Liver (tissue), 9 donors: ENCODE results near the gene ROBO2. TPM values are rescaled to one million over a fixed set of nuclear protein-coding genes. Genes with fewer than 3 reads are reported as not detected.

ENCODE experiments used
- DNase-seq: peaks from one replicate; pipeline ENCODE4 v3.0.0-alpha.2; 2017; ENCODE audit warnings: low spot score
- H3K27ac ChIP-seq, 2 donors: one replicate each; pipeline ENCODE4 v1.7.0; 2013; ENCODE audit warnings: inconsistent platforms in 2 of 2, low read length in 2 of 2, control low read depth in 1 of 2, low read depth in 1 of 2, mild to moderate bottlenecking in 1 of 2
- H3K27me3 ChIP-seq, 4 donors: one replicate each; pipeline versions ENCODE4 v1.6.1 to v1.7.0; 2013; ENCODE audit warnings: low read length in 3 of 4, inconsistent platforms in 1 of 4, mild to moderate bottlenecking in 1 of 4, moderate library complexity in 1 of 4; ENCODE audit not compliant: control insufficient read depth in 4 of 4, insufficient read depth in 4 of 4
- H3K36me3 ChIP-seq, 4 donors: one replicate each; pipeline versions ENCODE4 v1.6.1 to v1.7.0; 2013; ENCODE audit warnings: low read length in 3 of 4, mild to moderate bottlenecking in 3 of 4, low read depth in 1 of 4, moderate library complexity in 1 of 4; ENCODE audit not compliant: control insufficient read depth in 4 of 4, insufficient read depth in 3 of 4
- H3K4me1 ChIP-seq, 4 donors: one replicate each; pipeline versions ENCODE4 v1.6.1 to v1.7.0; 2013; ENCODE audit warnings: low read length in 3 of 4, mild to moderate bottlenecking in 3 of 4, moderate library complexity in 1 of 4; ENCODE audit not compliant: control insufficient read depth in 4 of 4, insufficient read depth in 4 of 4
- H3K4me3 ChIP-seq, 3 donors: one replicate each; pipeline versions ENCODE4 v1.6.1 to v1.7.0; 2013; ENCODE audit warnings: low read length in 3 of 3, control low read depth in 1 of 3, low read depth in 1 of 3, mild to moderate bottlenecking in 1 of 3
- H3K9ac ChIP-seq, 2 donors: one replicate each; pipeline ENCODE4 v1.7.0; 2013; ENCODE audit warnings: low read length in 2 of 2, mild to moderate bottlenecking in 2 of 2, moderate library complexity in 2 of 2, control low read depth in 1 of 2, low read depth in 1 of 2
- H3K9me3 ChIP-seq, 4 donors: one replicate each; pipeline versions ENCODE4 v1.6.1 to v1.7.0; 2013; ENCODE audit warnings: low read length in 3 of 4; ENCODE audit not compliant: control insufficient read depth in 4 of 4
- EGR1 ChIP-seq, 2 donors: IDR thresholded peaks; 2 replicates each; pipeline ENCODE4 v1.6.1; 2016 to 2018; ENCODE audit warnings: antibody characterized with exemption in 2 of 2, low read depth in 2 of 2
- FOXA1 ChIP-seq: IDR thresholded peaks from 2 replicates; pipeline ENCODE4 v1.6.1; 2016; ENCODE audit warnings: antibody characterized with exemption
- FOXA2 ChIP-seq: IDR thresholded peaks from 2 replicates; pipeline ENCODE4 v1.6.1; 2016; ENCODE audit warnings: antibody characterized with exemption
- GABPA ChIP-seq, 2 donors: IDR thresholded peaks in 1 of 2; conservative IDR thresholded peaks in 1 of 2; 2 replicates each; pipeline ENCODE4 v1.6.1; 2016; ENCODE audit warnings: antibody characterized with exemption in 2 of 2, mild to moderate bottlenecking in 1 of 2, moderate library complexity in 1 of 2
- HNF4A ChIP-seq, 2 donors: conservative IDR thresholded peaks; 2 replicates each; pipeline ENCODE4 v1.6.1; 2016; ENCODE audit warnings: antibody characterized with exemption in 2 of 2, mild to moderate bottlenecking in 2 of 2
- HNF4G ChIP-seq: IDR thresholded peaks from 2 replicates; pipeline ENCODE4 v1.6.1; 2016; ENCODE audit warnings: antibody characterized with exemption
- JUND ChIP-seq, 2 donors: IDR thresholded peaks; 2 replicates each; pipeline ENCODE4 v1.6.1; 2016; ENCODE audit warnings: antibody characterized with exemption in 2 of 2
- MAX ChIP-seq: IDR thresholded peaks from 2 replicates; pipeline ENCODE4 v1.6.1; 2016; ENCODE audit warnings: antibody characterized with exemption
- NR2F2 ChIP-seq: IDR thresholded peaks from 2 replicates; pipeline ENCODE4 v1.6.1; 2016; ENCODE audit warnings: antibody characterized with exemption
- RAD21 ChIP-seq, 2 donors: IDR thresholded peaks; 2 replicates each; pipeline ENCODE4 v1.6.1; 2016; ENCODE audit warnings: antibody characterized with exemption in 2 of 2, mild to moderate bottlenecking in 2 of 2
- RXRA ChIP-seq, 2 donors: IDR thresholded peaks; 2 replicates each; pipeline ENCODE4 v1.6.1; 2017 to 2018; ENCODE audit warnings: antibody characterized with exemption in 2 of 2, mild to moderate bottlenecking in 1 of 2
- SP1 ChIP-seq: IDR thresholded peaks from 2 replicates; pipeline ENCODE4 v1.6.1; 2018; ENCODE audit warnings: antibody characterized with exemption, mild to moderate bottlenecking
- TAF1 ChIP-seq: conservative IDR thresholded peaks from 2 replicates; pipeline ENCODE4 v1.6.1; 2016; ENCODE audit warnings: antibody characterized with exemption, mild to moderate bottlenecking
- YY1 ChIP-seq: IDR thresholded peaks from 2 replicates; pipeline ENCODE4 v1.6.1; 2016; ENCODE audit warnings: antibody characterized with exemption, mild to moderate bottlenecking
- WGBS: extraction: QIAGEN DNeasy Blood & Tissue Kit; methylation state at CpG from one replicate; pipeline ENCODE4 v1.1.7; 2013; 5-methylcytosine and 5-hydroxymethylcytosine counted together
- polyA plus RNA-seq, 2 donors: library from polyadenylated mRNA; stranded (reverse) in 1 of 2; unstranded in 1 of 2; fragments of 200-250 nt in 1 of 2; fragments of >200 nt in 1 of 2; fragmentation: Nextera tagmentation in 1 of 2; extraction: Ambion mirVana in 1 of 2; gene quantifications; one replicate each; pipeline versions ENCODE4 v1.2.1 to v1.2.3, GENCODE V29; 2013 to 2015
- total RNA-seq, 2 donors: library from RNA; depleted of rRNA; stranded (reverse); fragments of >200 nt; gene quantifications; one replicate each; pipeline ENCODE4 v1.2.3, GENCODE V29; 2014
- TF ChIP-seq, protein P1 (sequence below): IDR thresholded peaks from 2 replicates; pipeline ENCODE4 v1.6.1; 2016; ENCODE audit warnings: antibody characterized with exemption
- TF ChIP-seq, protein P2 (sequence below): IDR thresholded peaks from 2 replicates; pipeline ENCODE4 v1.6.1; 2016; ENCODE audit warnings: antibody characterized with exemption
- TF ChIP-seq, protein P3 (sequence below): fragments of 150-350 bp; IDR thresholded peaks from 2 replicates; pipeline ENCODE4 v1.5.1; 2017; ENCODE audit warnings: improper control_type of control experiment, low read depth, low read length; ENCODE audit not compliant: missing input control
- TF ChIP-seq, protein P4 (sequence below): IDR thresholded peaks from 2 replicates; pipeline ENCODE4 v1.6.1; 2016; ENCODE audit warnings: antibody characterized with exemption, mild to moderate bottlenecking
- donor health status: healthy.
- donor health status: healthy.
- donor health status: healthy.
- donor health status: healthy.
- donor health status: healthy.

The ROBO2 gene
- total and polyA plus RNA-seq, 4 donors, result 0.22 to 19.4 (median 1.1) TPM

DNA sequence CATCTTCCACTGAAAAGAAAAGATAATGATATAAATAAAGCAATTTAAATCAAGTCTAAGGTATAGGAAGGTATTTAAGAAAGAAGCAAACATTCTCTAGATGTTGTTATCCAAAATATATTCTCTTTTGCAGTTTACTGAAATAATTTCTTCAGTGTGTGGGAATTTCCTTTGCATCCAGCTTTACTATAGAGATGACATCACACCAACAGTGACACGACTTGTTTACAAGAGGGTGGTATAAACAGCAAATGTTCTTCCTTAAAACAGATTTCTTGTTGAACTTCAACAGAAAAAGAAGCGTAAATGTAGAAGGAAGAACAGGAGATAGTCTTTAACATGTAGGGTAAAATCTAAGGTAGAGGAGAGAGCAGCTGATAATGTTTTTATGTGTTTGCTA, 202.5 kb downstream of the ROBO2 start:
- Histone ChIP-seq H3K4me3 (no peak overlapping the region), H3K4me1 (no peaks in the 10 kb centered on the region), H3K27ac (no peak overlapping the region), H3K36me3 (no peaks in the 10 kb centered on the region), H3K9me3 (no peaks in the 10 kb centered on the region), H3K9ac (no peak overlapping the region), H3K27me3 (no peaks in the 10 kb centered on the region)
- TF ChIP-seq GABPA (IDR thresholded peaks at IDR 0.05 in 1 of 2, conservative IDR thresholded peaks at IDR 0.05 in 1 of 2) (no peak), FOXA1 (no peak), HNF4A (conservative IDR thresholded peaks at IDR 0.05) (no peak), FOXA2 (no peak), JUND (IDR thresholded peaks at IDR 0.05) (no peak), NR2F2 (no peak)
- TF ChIP-seq, protein P1, sequence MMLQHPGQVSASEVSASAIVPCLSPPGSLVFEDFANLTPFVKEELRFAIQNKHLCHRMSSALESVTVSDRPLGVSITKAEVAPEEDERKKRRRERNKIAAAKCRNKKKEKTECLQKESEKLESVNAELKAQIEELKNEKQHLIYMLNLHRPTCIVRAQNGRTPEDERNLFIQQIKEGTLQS, result no peak
- TF ChIP-seq, protein P2, sequence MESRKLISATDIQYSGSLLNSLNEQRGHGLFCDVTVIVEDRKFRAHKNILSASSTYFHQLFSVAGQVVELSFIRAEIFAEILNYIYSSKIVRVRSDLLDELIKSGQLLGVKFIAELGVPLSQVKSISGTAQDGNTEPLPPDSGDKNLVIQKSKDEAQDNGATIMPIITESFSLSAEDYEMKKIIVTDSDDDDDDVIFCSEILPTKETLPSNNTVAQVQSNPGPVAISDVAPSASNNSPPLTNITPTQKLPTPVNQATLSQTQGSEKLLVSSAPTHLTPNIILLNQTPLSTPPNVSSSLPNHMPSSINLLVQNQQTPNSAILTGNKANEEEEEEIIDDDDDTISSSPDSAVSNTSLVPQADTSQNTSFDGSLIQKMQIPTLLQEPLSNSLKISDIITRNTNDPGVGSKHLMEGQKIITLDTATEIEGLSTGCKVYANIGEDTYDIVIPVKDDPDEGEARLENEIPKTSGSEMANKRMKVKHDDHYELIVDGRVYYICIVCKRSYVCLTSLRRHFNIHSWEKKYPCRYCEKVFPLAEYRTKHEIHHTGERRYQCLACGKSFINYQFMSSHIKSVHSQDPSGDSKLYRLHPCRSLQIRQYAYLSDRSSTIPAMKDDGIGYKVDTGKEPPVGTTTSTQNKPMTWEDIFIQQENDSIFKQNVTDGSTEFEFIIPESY, result no peak
- WGBS, result 75% methylated on average over 2 of the region's 2 CpGs
- DNase-seq, result no peak

DNA sequence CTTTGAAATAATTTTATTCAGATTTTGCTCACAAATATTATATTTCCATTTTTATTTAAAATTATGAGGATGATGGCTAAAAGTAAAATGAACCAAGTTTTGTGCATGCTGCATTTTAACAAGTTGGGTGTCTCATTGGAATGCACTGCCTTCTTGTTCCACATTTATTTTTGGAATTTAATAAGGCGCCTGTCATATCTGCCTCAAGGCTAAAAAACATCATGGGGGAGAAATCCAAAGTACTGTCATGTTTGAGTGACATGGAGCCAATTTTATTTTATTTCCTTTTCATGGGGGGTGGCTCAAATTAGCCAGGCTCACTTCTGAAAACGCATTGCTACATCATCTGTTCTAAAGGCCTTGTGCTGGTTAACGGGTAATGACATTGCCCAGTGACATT, 205.1 kb downstream of the ROBO2 start:
- Histone ChIP-seq H3K27me3 (no peaks in the 10 kb centered on the region), H3K9ac (no peak overlapping the region), H3K4me3 (no peak overlapping the region), H3K27ac (no peak overlapping the region), H3K36me3 (no peaks in the 10 kb centered on the region), H3K9me3 (no peaks in the 10 kb centered on the region), H3K4me1 (no peaks in the 10 kb centered on the region)
- WGBS, result 95% methylated on average over 3 of the region's 3 CpGs
- no peak for TF ChIP-seq RAD21 (IDR thresholded peaks at IDR 0.05)
- TF ChIP-seq, protein P3, sequence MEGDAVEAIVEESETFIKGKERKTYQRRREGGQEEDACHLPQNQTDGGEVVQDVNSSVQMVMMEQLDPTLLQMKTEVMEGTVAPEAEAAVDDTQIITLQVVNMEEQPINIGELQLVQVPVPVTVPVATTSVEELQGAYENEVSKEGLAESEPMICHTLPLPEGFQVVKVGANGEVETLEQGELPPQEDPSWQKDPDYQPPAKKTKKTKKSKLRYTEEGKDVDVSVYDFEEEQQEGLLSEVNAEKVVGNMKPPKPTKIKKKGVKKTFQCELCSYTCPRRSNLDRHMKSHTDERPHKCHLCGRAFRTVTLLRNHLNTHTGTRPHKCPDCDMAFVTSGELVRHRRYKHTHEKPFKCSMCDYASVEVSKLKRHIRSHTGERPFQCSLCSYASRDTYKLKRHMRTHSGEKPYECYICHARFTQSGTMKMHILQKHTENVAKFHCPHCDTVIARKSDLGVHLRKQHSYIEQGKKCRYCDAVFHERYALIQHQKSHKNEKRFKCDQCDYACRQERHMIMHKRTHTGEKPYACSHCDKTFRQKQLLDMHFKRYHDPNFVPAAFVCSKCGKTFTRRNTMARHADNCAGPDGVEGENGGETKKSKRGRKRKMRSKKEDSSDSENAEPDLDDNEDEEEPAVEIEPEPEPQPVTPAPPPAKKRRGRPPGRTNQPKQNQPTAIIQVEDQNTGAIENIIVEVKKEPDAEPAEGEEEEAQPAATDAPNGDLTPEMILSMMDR, result no peak
- TF ChIP-seq, protein P4, sequence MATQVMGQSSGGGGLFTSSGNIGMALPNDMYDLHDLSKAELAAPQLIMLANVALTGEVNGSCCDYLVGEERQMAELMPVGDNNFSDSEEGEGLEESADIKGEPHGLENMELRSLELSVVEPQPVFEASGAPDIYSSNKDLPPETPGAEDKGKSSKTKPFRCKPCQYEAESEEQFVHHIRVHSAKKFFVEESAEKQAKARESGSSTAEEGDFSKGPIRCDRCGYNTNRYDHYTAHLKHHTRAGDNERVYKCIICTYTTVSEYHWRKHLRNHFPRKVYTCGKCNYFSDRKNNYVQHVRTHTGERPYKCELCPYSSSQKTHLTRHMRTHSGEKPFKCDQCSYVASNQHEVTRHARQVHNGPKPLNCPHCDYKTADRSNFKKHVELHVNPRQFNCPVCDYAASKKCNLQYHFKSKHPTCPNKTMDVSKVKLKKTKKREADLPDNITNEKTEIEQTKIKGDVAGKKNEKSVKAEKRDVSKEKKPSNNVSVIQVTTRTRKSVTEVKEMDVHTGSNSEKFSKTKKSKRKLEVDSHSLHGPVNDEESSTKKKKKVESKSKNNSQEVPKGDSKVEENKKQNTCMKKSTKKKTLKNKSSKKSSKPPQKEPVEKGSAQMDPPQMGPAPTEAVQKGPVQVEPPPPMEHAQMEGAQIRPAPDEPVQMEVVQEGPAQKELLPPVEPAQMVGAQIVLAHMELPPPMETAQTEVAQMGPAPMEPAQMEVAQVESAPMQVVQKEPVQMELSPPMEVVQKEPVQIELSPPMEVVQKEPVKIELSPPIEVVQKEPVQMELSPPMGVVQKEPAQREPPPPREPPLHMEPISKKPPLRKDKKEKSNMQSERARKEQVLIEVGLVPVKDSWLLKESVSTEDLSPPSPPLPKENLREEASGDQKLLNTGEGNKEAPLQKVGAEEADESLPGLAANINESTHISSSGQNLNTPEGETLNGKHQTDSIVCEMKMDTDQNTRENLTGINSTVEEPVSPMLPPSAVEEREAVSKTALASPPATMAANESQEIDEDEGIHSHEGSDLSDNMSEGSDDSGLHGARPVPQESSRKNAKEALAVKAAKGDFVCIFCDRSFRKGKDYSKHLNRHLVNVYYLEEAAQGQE, result no peak
- TF ChIP-seq GABPA (IDR thresholded peaks at IDR 0.05 in 1 of 2, conservative IDR thresholded peaks at IDR 0.05 in 1 of 2), result no peak
- TF ChIP-seq TAF1, result no peak
- no peak for TF ChIP-seq EGR1 (IDR thresholded peaks at IDR 0.05; ENCODE audit: low read depth in 2 of 2)
- no peak for TF ChIP-seq FOXA2
- no peak for TF ChIP-seq RXRA (IDR thresholded peaks at IDR 0.05)
- TF ChIP-seq NR2F2, result no peak
- TF ChIP-seq MAX, result no peak
- TF ChIP-seq SP1, result no peak
- no peak for TF ChIP-seq YY1
- no peak for TF ChIP-seq HNF4A (conservative IDR thresholded peaks at IDR 0.05)
- TF ChIP-seq, protein P2, result no peak
- no peak for TF ChIP-seq JUND (IDR thresholded peaks at IDR 0.05)
- no peak for TF ChIP-seq FOXA1
- no peak for TF ChIP-seq HNF4G
- TF ChIP-seq, protein P1, result no peak
- no peak for DNase-seq
